ENCODE results near the gene ARHGAP15. TPM values are rescaled to one million over a fixed set of nuclear protein-coding genes. Genes with fewer than 3 reads are reported as not detected.

The ARHGAP15 gene
- polyA plus RNA-seq, 1 donor from 2014 or later: 190 TPM

DNA sequence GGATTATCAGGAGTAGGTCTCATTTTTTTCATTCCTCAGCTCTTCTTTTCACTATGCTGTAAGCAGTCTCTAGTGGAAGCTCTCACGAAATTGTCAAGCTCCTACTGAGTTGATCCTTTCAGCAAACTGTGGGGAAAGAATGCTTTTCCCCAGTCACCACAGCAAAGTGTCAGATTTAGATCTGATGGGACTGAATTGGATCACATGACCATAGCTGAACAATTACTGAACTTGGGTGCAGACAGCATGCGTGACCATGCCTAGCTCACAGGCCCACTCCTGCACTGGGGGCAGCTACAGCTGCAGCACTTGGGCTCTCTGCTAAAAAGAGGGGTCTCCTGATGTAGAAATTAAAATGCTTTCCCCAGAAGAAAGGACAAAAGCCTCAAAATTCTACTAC is 3.1 kb downstream of the ARHGAP15 start:
- Mint-ChIP-seq H3K9me3 (peaks cover 0 to 1% (median 0%) of the 10 kb centered on the region in 3 donors), H3K27me3 (no peaks in the 10 kb centered on the region), H3K27ac (peak overlapping the region in 1 of 3 donors; percentile 75), H3K4me1 (peaks cover 45 to 57% (median 51%) of the 10 kb centered on the region in 3 donors), H3K36me3 (peaks cover 7% of the 10 kb centered on the region), H3K4me3 (peak overlapping the region; percentile 48 to 76 (median 58))

DNA sequence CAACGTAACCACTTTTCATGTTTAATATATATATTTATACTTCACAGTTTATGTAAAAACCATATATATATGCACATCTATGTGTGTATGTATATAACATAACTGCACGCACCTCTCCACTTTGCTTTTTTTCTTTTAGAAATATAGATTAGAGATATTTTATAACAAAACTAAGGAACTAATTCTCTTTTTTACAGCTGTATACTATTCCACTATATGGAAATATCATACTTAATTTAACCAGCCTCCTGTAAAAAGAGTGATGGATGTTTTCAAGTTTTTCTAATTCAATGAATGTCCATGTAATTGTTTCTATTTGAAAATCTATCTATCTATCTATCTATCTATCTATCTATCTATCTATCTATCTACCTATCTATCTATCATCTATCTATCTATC is 4.6 kb downstream of the ARHGAP15 start:
- Mint-ChIP-seq H3K27me3 (no peaks in the 10 kb centered on the region), H3K27ac (no peak overlapping the region), H3K4me3 (peak overlapping the region in 1 of 4 donors; percentile 45), H3K36me3 (peaks cover 7% of the 10 kb centered on the region), H3K9me3 (peaks cover 0 to 1% (median 0%) of the 10 kb centered on the region in 3 donors), H3K4me1 (peaks cover 49 to 63% (median 54%) of the 10 kb centered on the region in 3 donors)

DNA sequence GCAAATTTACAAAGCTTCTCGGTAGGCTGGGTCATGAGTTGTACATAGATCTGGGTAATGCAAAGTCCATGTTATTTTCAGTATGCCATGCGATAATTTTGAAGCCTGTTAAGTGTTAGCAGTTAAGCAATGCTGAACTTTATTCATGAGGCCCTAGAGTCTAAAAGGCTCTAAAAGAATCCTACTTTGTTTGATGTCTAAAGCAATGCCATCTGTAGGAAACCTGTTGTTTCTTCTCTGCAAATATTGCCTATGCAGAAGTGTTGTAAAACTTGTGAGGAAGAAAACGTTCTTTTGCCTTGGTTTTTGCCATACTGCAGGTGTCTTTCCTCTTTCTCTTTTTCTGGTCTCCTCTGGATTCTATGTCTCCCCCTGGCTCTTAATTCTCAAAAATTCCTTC is 9.1 kb downstream of the ARHGAP15 start:
- peak overlapping the region in 1 of 3 donors; percentile 32 for H3K27ac Mint-ChIP-seq
- H3K9me3 Mint-ChIP-seq: peaks cover 0 to 1% (median 0%) of the 10 kb centered on the region in 3 donors
- peaks cover 62 to 77% (median 73%) of the 10 kb centered on the region in 3 donors for H3K4me1 Mint-ChIP-seq
- peak overlapping the region in 2 of 4 donors; percentile 61 to 72 for H3K4me3 Mint-ChIP-seq
- H3K27me3 Mint-ChIP-seq: no peaks in the 10 kb centered on the region
- H3K36me3 Mint-ChIP-seq: peaks cover 5% of the 10 kb centered on the region

GRCh38 chr2:143139835-143140393 is 10.7 kb downstream of the ARHGAP15 start:
- H3K27ac Mint-ChIP-seq: peak overlapping the region in 2 of 3 donors; percentile 72 to 87
- H3K36me3 Mint-ChIP-seq: peaks cover 9% of the 10 kb centered on the region
- peaks cover 61 to 74% (median 73%) of the 10 kb centered on the region in 3 donors for H3K4me1 Mint-ChIP-seq
- no peaks in the 10 kb centered on the region for H3K27me3 Mint-ChIP-seq
- no peaks in the 10 kb centered on the region for H3K9me3 Mint-ChIP-seq
- H3K4me3 Mint-ChIP-seq: peak overlapping the region; percentile 21 to 92 (median 52)

GRCh38 chr2:143140864-143141661 is 11.8 kb downstream of the ARHGAP15 start:
- Mint-ChIP-seq H3K36me3 (peaks cover 8% of the 10 kb centered on the region), H3K27me3 (no peaks in the 10 kb centered on the region), H3K4me1 (peaks cover 60 to 72% (median 68%) of the 10 kb centered on the region in 3 donors), H3K4me3 (peak overlapping the region; percentile 21 to 92 (median 52)), H3K9me3 (no peaks in the 10 kb centered on the region), H3K27ac (peak overlapping the region; percentile 27 to 87 (median 64))

- Mint-ChIP-seq H3K9me3 (no peaks in the 10 kb centered on the region), H3K27ac (peak overlapping the region; percentile 7 to 85 (median 75)), H3K36me3 (peaks cover 7% of the 10 kb centered on the region), H3K27me3 (no peaks in the 10 kb centered on the region), H3K4me1 (peaks cover 61 to 77% (median 68%) of the 10 kb centered on the region in 3 donors), H3K4me3 (peak overlapping the region in 2 of 4 donors; percentile 28 to 92)
Measured at GRCh38 chr2:143142598-143142997, 13.4 kb downstream of the ARHGAP15 start.

GRCh38 chr2:143144813-143145455 is 15.7 kb downstream of the ARHGAP15 start:
- Mint-ChIP-seq H3K36me3 (peaks cover 7% of the 10 kb centered on the region), H3K4me1 (peaks cover 57 to 80% (median 62%) of the 10 kb centered on the region in 3 donors), H3K27ac (peak overlapping the region in 1 of 3 donors; percentile 21), H3K4me3 (peak overlapping the region in 1 of 4 donors; percentile 53), H3K9me3 (no peaks in the 10 kb centered on the region), H3K27me3 (no peaks in the 10 kb centered on the region)

DNA sequence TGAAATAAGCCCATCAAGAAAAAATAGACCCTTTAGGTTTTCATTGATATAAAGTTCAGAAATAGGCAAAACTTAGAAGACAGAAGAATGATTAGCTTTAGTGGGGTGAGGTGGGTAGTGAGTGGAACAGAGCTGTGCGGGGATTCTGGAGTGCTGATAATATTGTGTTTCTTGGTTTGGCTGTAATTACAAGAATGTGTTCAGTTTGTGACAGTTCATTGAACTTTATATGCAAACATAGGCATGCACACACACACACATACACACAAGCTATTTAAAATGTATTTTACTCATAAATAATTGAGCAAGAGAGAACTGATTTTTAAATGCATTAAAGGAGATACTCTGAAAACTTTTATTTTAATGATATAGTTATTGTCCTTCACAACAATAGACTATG is 17.1 kb downstream of the ARHGAP15 start:
- no peaks in the 10 kb centered on the region for H3K27me3 Mint-ChIP-seq
- H3K4me3 Mint-ChIP-seq: peak overlapping the region in 2 of 4 donors; percentile 9 to 30
- H3K9me3 Mint-ChIP-seq: no peaks in the 10 kb centered on the region
- peak overlapping the region in 2 of 3 donors; percentile 5 to 18 for H3K27ac Mint-ChIP-seq
- peaks cover 7% of the 10 kb centered on the region for H3K36me3 Mint-ChIP-seq
- peaks cover 50 to 76% (median 59%) of the 10 kb centered on the region in 3 donors for H3K4me1 Mint-ChIP-seq

DNA sequence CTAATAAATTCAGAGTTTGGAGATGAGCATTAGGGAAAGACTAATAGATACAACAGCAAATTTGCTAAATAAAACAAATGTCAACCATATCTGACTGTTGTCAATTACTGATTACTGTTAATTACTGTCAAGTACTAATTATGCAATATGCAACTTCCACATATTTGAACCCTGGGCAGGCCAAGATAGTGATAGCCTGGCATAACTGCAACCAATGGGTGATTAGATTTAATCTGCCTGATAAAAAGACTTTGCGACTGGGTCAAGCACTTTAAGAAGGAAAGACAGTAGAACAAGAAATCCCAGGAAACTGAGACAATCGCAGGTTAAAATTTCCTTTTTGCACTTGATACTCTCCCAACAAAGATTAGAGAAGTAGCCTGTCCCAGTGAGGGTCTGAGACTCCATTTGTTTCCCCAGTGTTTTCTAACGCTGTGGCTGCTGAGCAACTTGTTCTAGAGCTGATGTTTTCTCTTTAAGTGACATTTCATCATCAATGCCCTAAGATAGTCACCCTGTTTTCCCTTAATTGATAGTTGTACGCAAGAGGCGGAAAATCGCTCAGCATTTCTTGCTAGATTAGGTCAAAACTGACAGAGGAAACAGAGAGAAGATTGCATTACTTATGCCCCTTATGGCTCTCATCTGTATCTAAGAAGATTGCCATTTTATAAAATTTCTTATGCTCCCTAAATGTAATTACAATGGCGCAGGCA is 17.8 kb downstream of the ARHGAP15 start:
- Mint-ChIP-seq H3K9me3 (no peaks in the 10 kb centered on the region), H3K4me3 (peak overlapping the region in 2 of 4 donors; percentile 3 to 68), H3K4me1 (peaks cover 49 to 76% (median 56%) of the 10 kb centered on the region in 3 donors), H3K36me3 (peaks cover 7% of the 10 kb centered on the region), H3K27ac (no peak overlapping the region), H3K27me3 (no peaks in the 10 kb centered on the region)

DNA sequence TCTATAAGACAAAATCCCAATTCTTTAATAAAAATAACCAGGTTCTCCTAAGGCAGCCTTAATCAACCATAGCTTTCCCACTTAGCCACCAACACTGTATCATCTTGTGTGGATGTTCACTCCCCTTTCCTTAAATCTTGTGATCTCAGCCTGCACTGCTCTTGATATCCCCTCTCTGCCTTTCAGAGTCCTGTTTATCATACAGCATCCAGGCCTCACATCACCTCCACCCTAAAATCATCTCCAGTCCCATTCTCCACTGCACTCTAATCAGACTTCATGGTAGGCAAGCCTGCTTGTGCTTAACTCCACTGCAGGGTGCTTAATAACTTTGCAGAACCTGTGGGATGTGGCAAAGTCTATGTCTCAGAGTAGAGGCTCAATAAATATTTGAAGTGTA is 18.8 kb downstream of the ARHGAP15 start:
- H3K4me1 Mint-ChIP-seq: peaks cover 52 to 77% (median 57%) of the 10 kb centered on the region in 3 donors
- H3K36me3 Mint-ChIP-seq: peaks cover 9% of the 10 kb centered on the region
- H3K27ac Mint-ChIP-seq: peak overlapping the region in 1 of 3 donors; percentile 28
- H3K9me3 Mint-ChIP-seq: no peaks in the 10 kb centered on the region
- H3K27me3 Mint-ChIP-seq: no peaks in the 10 kb centered on the region
- H3K4me3 Mint-ChIP-seq: peak overlapping the region in 2 of 4 donors; percentile 6 to 41

- Mint-ChIP-seq H3K4me3 (peak overlapping the region; percentile 18 to 73 (median 34)), H3K36me3 (peaks cover 5% of the 10 kb centered on the region), H3K9me3 (no peaks in the 10 kb centered on the region), H3K4me1 (peaks cover 54 to 78% (median 55%) of the 10 kb centered on the region in 3 donors), H3K27ac (peak overlapping the region; percentile 65 to 80 (median 70)), H3K27me3 (no peaks in the 10 kb centered on the region)
Measured at GRCh38 chr2:143148757-143149156, 19.5 kb downstream of the ARHGAP15 start.

DNA sequence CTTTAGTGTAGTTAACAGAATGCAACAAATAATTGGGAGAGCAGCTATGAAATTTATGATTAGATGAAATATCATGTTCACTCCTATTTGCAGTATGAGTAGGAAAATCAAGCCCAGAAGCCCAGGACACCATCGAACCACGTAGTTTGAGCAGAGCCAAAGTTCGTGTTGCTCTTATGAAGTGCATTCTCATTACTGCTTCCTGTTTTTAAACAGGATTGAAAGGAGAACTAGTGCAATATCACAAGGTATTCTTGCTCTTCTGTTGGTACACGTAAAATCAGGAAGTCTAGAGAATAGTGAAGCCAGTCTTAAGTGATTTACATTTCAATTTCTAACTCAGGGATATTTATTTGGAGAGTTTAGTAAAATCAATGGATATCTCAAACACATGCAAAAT is 21.1 kb downstream of the ARHGAP15 start:
- H3K27ac Mint-ChIP-seq: peak overlapping the region; percentile 69 to 86 (median 86)
- H3K4me1 Mint-ChIP-seq: peaks cover 55 to 80% (median 60%) of the 10 kb centered on the region in 3 donors
- no peaks in the 10 kb centered on the region for H3K9me3 Mint-ChIP-seq
- H3K36me3 Mint-ChIP-seq: peaks cover 2% of the 10 kb centered on the region
- no peaks in the 10 kb centered on the region for H3K27me3 Mint-ChIP-seq
- H3K4me3 Mint-ChIP-seq: peak overlapping the region; percentile 35 to 83 (median 59)

- Mint-ChIP-seq H3K27ac (peak overlapping the region in 1 of 3 donors; percentile 93), H3K9me3 (no peaks in the 10 kb centered on the region), H3K36me3 (peaks cover 4% of the 10 kb centered on the region), H3K4me3 (peak overlapping the region in 1 of 4 donors; percentile 0), H3K4me1 (peaks cover 58 to 83% (median 61%) of the 10 kb centered on the region in 3 donors), H3K27me3 (no peaks in the 10 kb centered on the region)
Measured at GRCh38 chr2:143151111-143151752, 22.0 kb downstream of the ARHGAP15 start.

GRCh38 chr2:143152219-143152618 is 23.0 kb downstream of the ARHGAP15 start:
- H3K36me3 Mint-ChIP-seq: peaks cover 4% of the 10 kb centered on the region
- H3K27me3 Mint-ChIP-seq: no peaks in the 10 kb centered on the region
- H3K4me1 Mint-ChIP-seq: peaks cover 54 to 79% (median 58%) of the 10 kb centered on the region in 3 donors
- peak overlapping the region in 3 of 4 donors; percentile 19 to 82 (median 72) for H3K4me3 Mint-ChIP-seq
- peak overlapping the region; percentile 83 to 93 (median 86) for H3K27ac Mint-ChIP-seq
- H3K9me3 Mint-ChIP-seq: no peaks in the 10 kb centered on the region

Data from IgD-negative memory B cell (primary cell).